Loucy (cell line): Measurements from ENCODE around the gene RAB40B.

ENCODE experiments used
- H2AFZ ChIP-seq: fragments of 200-600 bp; sonication (generic); 2 replicates; pipeline ENCODE4 v1.6.0; 2016; ENCODE audit warnings: antibody characterized with exemption, mild to moderate bottlenecking, low read length, moderate library complexity
- H3F3A ChIP-seq: fragments of 200-600 bp; 2 replicates; pipeline ENCODE4 v1.6.0; 2016; ENCODE audit warnings: antibody characterized with exemption, low read depth, mild to moderate bottlenecking
- H3K27me3 ChIP-seq: fragments of 200-600 bp; sonication (generic); 2 replicates; pipeline ENCODE4 v1.6.1; 2014; ENCODE audit warnings: low read length, mild to moderate bottlenecking; ENCODE audit not compliant: insufficient read depth, poor library complexity, severe bottlenecking
- H3K36me3 ChIP-seq: fragments of 200-600 bp; sonication (generic); 2 replicates; pipeline ENCODE4 v1.6.1; 2016; ENCODE audit warnings: low read length; ENCODE audit not compliant: insufficient read depth
- H3K4me1 ChIP-seq: fragments of 200-600 bp; sonication (generic); 2 replicates; pipeline ENCODE4 v1.5.1; 2014; ENCODE audit warnings: low read length, mild to moderate bottlenecking; ENCODE audit not compliant: insufficient read depth, poor library complexity, severe bottlenecking
- H3K4me2 ChIP-seq: fragments of 200-600 bp; sonication (generic); 2 replicates; pipeline ENCODE4 v1.6.0; 2014; ENCODE audit warnings: antibody characterized with exemption, low read length, low read depth, mild to moderate bottlenecking; ENCODE audit not compliant: poor library complexity, severe bottlenecking
- H3K4me3 ChIP-seq: fragments of 200-600 bp; sonication (generic); 2 replicates; pipeline ENCODE4 v1.5.1; 2014; ENCODE audit warnings: low read length, mild to moderate bottlenecking, mixed read lengths; ENCODE audit not compliant: poor library complexity, severe bottlenecking
- H3K79me2 ChIP-seq: fragments of 200-600 bp; sonication (generic); 2 replicates; pipeline ENCODE4 v1.6.1; 2014; ENCODE audit warnings: low read length; ENCODE audit not compliant: insufficient read depth
- H3K9ac ChIP-seq: fragments of 200-600 bp; sonication (generic); 2 replicates; pipeline ENCODE4 v1.6.0; 2014; ENCODE audit warnings: mild to moderate bottlenecking, low read depth, low read length, moderate library complexity; ENCODE audit not compliant: poor library complexity, severe bottlenecking
- H3K9me2 ChIP-seq: fragments of 200-600 bp; sonication (generic); replicated peaks from 2 replicates; pipeline ENCODE4 v1.6.1; 2016; ENCODE audit warnings: low read depth, low read length, mixed read lengths
- H3K9me3 ChIP-seq: fragments of 200-600 bp; sonication (generic); 2 replicates; pipeline ENCODE4 v1.6.1; 2014; ENCODE audit warnings: mild to moderate bottlenecking, antibody characterized with exemption, low read length, low read depth; ENCODE audit not compliant: insufficient read depth
- H4K20me1 ChIP-seq: fragments of 200-600 bp; sonication (generic); 2 replicates; pipeline ENCODE4 v1.6.0; 2014; ENCODE audit warnings: antibody characterized with exemption, low read length, mild to moderate bottlenecking; ENCODE audit not compliant: insufficient read depth, poor library complexity, severe bottlenecking
- CTCF ChIP-seq: fragments of 200-600 bp; sonication (generic); conservative IDR thresholded peaks from 2 replicates; pipeline ENCODE4 v1.5.1; 2014; ENCODE audit warnings: mild to moderate bottlenecking, antibody characterized with exemption, low read length
- EZH2phosphoT487 ChIP-seq: fragments of 200-600 bp; IDR thresholded peaks from 2 replicates; pipeline ENCODE4 v1.6.1; 2018; ENCODE audit warnings: antibody characterized with exemption, mild to moderate bottlenecking, moderate library complexity, borderline replicate concordance

The RAB40B gene

GRCh38 chr17:82605939-82606600 lies 92.4 kb downstream of the RAB40B start:
- TF ChIP-seq EZH2phosphoT487 (no peak), CTCF (no peak)
- H3K36me3 ChIP-seq, result peaks cover 42% of the 10 kb centered on the region; the same call in 1 of the 2 replicates
- no peak overlapping the region for H3K4me3 ChIP-seq
- H3K9me3 ChIP-seq, result no peaks in the 10 kb centered on the region
- H4K20me1 ChIP-seq, result no peaks in the 10 kb centered on the region
- no peaks in the 10 kb centered on the region for H3F3A ChIP-seq
- no peaks in the 10 kb centered on the region for H3K4me1 ChIP-seq
- H3K9me2 ChIP-seq, result no peaks in the 10 kb centered on the region
- H3K27me3 ChIP-seq, result no peaks in the 10 kb centered on the region
- no peak overlapping the region for H2AFZ ChIP-seq
- H3K9ac ChIP-seq, result no peak overlapping the region
- H3K79me2 ChIP-seq, result no peaks in the 10 kb centered on the region
- H3K4me2 ChIP-seq, result no peak overlapping the region
